ENCODE results near the gene GAS7.

The GAS7 gene

DNA sequence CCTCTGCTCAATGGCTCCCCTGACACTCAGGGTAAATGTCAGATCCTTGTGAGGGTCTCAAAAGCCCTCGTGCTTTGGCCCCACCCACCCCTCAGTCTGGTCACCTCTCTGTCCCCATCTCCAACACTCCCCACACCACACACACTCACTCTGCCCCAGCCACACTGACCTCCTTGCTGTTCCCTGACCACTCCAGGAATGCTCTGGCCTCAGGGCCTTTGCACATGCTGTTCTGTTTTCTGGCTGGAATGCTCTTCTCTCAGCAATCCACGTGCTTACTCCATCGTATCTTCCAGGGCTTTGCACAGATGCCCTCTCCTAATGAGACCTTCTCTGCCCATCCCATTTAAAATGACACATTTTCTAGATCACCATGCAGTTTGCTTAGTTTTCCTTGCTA lies 28.2 kb downstream of the GAS7 start:
- no peak for DNase-seq

DNA sequence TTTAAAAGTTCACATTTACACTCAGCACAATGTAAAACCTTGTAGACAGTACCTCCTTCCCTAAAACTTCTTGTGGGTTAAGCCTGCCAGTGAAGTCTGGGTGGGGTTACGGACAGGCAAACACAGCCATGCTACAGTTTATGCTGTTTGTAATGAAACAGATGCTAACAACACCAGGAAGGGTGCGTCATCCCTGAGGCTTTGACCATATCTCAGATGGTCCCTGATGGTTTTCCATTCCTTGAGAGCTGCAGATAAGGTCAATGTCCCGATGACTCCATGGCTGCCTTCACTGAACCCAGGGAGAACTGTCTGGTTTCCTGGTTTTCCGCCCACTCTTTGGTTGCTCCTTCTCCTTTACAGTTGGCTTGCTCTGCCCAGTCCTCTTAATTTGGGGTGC lies 29.1 kb downstream of the GAS7 start:
- no peak for DNase-seq

DNA sequence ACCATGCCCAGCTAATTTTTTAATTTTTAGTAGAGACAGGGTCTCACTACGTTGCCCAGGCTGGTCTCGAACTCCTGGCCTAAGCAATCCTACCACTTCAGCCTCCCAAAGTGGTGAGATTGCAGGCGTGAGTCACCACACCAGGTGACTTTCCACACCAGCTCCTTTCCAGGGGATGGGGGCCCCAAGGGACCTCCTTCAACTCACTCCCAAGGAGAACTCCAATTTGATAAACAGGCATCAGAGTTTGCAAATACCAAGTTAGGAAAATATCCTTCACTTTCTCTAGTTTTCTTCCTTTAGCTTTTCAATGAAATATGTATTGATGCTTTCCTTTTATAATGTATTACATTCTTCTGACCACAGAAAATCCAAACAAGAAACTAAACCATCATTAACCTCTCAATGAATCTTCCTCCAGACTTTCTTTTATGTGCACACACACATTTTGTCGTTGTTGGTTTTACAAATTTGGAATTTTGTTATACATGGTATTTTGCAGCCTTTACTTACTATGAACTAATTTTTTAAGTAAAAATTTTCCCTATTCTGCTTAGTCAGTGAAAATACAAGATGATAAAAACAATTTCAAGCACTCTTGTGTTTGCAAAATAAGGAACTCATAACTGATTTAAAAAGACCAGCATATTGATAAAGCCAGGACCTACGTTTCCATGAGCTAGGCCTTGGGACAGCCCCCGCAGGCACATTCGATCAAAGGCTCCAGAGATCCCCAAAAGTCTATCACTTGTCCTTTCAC lies 32.0 kb downstream of the GAS7 start:
- DNase-seq, result no peak

DNA sequence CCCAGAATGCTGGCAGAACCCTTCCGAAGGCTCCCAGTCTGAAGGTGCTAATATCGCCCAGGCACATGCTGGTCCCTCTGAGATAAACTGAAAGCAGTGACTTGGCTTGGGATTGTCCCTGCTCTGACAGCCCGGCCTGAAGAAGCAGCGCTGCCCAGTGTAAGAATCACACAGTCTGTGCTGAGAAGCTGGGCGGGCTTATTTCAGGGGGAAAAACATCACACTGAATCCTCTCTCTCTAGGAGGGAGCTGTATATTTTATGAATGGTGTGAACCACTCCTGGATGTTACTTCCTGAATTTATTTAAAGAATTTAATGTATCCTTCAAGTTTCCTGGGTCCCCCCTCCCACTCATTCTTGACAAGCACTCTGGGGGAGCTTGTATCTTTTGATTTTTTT lies 36.3 kb downstream of the GAS7 start:
- DNase-seq, result no peak

DNA sequence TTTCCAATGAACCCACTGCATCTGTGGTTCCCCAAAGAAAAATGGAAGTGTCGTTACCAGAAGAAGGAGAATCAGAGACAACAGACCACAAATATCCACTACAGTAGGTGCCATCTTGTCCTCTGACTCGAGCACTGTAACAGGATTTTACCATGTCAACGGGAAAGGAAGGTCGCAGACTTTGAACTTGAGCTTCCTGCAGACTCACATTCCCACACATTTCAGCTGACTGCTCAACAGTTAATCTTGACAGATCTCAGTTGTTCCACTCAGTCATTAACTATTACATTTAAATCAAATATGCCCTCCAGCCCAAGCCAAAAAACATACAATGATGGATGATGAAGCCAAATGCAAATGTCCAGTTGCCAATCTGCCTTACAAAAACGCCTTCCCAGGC lies 37.0 kb downstream of the GAS7 start:
- no peak for DNase-seq

DNA sequence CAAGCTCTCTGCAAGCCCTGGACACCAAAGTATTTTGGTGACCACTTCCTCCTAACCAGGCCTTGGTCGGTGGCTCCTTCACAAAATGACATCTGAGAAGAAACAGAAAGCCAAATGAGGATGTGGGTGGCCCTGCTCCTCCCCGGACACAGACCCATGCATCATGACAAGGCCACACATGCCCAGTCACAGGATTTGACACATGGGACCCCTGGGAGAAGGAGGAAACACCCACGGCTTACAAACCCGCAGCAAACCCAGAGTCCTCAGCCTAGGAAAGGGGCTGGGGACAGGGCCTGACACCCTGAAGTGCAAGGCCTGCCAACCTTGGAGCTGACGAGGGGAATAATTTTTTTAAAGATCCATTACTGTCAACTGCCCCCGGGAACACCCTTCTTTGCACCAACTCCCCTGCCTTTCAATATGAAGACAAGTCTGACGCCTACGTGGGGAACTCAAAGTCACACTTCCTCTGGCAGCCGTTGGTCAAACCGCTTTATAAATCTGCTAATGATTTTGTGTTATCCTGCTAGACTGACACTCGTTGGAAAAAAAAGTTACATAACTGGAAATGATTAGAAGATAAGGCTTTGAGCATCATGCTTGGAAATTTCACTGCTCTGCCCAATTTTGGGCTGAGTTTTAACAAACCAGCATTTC lies 41.3 kb downstream of the GAS7 start:
- peak; percentile 40 for DNase-seq

DNA sequence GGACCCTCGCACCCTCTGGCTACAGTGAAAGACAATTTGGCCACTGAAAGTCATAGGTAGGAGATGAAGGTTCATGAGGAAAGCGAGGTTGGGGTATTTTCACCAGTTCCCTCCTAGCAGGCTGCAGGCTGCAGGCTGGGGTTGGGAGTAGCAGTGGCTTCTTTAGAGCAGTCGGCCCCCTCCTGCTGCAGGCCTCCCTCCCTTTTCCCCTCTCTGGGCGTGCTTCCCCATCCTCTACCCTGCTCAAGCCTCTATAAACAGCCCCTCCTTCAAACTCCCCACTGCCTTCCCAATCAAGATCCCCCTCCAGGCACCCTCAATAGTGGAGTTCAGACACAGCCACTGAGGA lies 41.8 kb downstream of the GAS7 start:
- DNase-seq, result no peak

DNA sequence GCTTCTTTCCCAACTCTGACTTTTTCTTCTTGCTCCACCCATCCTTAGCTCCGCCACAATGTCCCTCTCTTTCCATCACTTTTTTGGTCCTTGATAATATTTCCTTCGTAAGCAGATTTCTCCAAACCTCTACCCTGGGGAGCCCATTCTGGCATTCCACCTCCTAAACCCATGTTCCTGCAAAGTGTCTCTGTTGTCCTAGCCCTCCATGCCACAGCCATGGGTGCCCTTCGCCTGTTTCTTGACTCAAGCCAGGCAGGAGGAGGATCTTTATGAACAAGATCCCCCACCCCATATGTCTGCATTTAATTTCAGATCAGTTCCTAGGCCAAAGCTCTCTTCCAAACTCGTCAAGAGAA lies 42.4 kb downstream of the GAS7 start:
- DNase-seq, result no peak

DNA sequence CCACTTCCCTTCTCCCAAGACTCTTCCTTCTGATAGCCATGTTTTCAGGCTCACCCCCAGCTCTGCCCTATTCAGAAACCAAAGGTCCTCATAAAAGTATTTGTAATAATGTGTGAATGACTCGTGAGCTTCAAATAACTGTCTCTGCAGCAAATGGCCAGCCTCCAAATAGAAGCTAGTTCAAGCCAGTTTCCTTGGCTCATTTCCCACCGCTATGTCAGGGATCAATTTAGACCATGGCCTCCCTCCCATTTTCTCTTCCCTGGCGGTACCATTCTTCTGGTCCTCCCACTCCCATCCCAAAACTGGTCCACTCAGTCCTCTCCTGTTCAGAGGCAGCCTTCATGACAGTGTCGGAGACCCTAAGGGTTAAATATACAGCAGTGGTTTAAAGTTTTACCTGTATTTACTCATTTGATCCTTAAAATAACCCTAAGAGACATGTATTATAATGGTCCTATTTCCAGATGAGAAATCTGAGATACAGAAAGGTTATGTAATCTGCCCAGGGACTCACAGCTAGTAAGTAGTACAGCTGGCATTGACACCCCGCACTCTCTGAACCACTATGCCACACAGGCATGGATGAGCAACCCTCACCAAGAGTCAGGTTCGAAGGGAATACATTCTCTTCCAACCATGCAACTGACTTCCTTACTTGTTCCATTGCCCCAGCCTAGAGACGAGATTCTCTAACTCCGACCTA lies 42.9 kb downstream of the GAS7 start:
- DNase-seq, result no peak

DNA sequence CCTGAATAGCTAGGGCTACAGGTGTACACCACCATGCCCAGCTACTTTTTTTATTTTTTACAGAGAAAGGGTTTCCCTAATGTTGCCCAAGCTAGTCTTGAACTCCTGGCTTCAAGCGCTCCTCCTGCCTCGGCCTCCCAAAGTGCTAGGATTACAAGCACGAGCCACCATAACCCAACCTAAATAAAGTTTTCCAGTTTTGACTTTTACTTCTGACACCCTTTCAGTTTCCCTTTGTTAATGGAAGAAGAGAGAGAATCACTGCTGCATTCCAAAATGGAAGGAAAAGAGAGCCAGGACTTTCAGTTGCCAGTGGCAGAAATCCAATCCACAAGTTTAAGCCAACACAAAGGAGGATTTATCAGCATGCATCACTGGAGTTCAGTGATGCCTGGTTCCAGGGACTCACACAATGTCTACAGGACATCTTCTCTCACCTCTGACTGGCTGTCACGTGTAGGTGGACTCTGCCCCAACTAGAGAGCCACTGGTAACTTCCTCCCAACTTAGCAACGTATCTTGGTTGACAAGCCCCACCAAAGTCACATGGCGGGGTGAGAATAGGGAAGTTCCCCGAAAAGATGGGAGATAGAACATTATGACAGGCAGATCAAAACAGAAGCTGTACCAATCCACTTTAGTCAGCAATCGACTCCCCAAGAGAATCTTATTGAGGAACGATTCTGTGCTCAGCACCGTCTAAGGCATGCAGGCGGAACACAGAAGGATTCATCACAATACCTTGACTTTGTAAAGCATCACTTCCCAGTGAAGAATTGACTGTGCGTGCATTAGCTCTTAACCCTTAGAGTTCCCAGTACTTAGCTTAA lies 46.5 kb downstream of the GAS7 start:
- peak; percentile 39 for DNase-seq

DNA sequence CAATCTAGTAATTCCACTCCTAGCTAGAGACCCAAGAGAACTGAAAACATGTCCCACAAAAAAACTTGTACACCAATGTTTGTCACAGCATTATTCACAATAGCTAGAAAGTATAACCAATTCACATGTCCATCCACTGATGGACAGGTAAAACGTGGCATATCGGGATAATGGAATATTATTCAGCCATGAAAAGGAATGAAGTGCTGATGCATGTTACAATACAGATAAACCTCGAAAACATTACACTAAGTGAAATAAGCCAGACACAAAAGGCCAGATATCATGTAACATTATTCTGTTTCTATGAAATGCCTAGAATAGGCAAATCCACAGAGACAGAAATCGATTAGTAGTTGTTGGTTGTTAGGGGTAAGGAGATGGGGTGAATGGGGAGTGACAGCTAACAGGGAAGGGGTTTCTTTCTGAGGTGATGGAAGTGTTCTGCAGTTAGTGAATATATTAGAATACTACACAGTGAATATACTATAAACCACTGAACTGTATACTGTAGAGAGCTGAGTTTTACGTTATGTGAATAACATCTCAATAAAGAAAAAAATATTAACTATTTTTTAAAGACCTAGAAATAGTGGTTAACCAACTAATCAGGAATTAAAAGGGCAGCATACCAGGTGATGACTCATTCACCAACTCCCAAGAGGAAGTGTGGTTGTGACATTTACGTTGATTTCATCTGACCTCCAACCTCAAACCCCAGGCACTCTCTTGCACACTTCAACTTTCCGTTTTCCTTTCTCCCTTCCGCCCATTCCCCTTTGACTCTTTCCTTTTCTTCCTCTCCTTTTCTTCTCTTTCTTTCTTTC lies 48.6 kb downstream of the GAS7 start:
- peak; percentile 41 for DNase-seq

DNA sequence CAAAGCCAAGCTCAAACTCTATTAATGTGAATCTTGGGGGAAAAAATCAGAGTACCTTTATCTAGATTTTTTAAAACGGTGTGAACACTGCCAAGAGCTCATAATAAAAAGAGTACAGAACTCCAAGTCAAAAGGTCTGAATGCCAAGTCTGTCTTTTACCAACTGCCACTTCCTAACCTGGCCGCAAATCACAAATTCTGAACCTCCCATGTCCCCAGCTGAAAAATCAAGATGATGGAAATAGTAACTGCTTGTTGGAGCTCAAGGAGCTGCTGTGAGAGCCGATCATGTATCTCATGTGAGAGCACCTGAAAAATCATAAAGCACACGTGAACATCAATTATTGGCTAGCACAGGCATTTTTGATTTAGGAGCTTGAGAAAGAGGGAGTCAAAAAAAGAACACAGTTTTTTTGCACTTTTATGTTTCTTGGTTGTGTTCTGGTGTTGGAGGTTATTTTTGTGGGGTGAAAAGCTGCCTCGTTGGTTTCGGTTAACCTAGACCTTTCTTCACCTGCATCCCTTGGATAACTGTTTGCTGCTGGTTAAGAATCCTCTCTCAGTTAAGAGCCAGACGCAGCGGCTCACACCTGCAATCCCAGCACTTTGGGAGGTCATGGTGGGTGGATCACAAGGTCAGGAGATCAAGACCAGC lies 50.5 kb downstream of the GAS7 start:
- DNase-seq, result no peak

DNA sequence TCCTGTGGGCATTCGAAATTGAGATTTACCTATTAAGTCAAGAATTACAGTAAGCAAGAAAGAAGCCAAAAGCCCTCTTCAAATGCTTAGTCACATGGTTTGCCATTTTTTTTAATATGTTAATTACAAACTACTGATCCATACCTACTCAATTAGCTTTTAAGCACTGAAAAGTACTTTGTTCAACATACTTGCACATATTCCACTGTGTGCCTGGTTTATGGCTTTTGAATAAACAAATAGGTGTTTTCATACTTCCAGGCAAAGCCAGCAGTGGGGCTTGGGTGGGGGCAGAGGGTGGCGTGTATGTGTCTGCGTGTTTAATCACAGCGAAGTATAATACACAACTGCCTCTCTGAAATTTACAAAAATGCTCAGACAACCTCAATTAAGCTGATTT lies 51.4 kb downstream of the GAS7 start:
- DNase-seq, result no peak

DNA sequence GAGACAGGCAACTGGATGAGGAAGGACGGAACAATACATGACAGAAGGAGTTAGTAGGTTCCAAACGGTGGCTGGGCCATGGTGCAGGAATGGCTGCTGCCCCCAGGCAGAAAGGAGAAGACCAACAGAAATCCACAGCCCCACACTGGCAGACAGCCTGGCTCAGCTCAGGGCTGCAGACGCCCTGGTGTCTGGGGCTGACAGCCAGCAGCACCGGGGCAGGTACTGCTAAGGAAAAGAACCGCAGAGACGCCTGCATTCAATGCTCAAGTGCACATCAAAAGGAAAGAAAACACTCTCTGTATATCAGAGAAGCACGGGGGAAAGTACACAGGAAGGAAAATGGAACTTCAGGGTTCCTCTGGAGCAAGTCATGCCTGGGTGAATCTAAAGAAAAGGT lies 53.4 kb downstream of the GAS7 start:
- DNase-seq, result no peak

DNA sequence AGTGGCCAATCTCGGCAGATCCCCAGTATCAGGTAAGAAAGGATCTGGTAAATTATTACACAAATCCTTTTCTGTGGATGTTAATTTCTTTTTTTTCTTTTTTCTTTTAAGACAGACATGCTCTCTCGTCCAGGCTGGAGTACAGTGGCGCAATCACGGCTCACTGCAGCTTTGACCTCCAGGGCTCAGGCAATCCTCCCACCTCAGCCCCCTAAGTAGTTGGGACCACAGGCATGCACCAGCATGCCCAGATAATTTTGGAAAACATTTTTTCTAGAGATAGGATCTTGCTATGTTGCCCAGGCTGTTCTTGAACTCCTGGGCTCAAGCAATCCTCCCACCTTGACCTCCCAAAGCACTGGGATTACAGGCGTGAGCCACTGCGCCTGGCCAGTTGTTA lies 54.0 kb downstream of the GAS7 start:
- DNase-seq, result no peak

DNA sequence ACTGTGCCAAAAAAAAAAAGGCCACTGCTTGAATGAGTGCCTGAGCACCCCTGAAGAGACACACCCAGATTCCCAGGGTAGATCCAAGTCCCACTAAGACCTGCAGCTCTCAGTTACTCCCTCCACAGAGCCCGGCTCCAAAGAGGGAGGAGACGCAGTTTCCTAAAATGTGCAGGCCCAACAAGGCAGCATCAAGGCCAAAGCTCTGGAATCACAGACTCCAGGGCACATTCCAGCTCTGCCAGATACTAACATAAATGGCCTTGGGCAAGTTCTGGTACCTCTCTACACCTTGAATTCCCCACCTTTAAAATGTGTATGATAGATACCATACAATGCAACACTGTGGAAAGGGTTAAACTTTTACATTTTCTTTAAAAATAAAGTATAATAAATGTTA lies 57.0 kb downstream of the GAS7 start:
- DNase-seq, result no peak

DNA sequence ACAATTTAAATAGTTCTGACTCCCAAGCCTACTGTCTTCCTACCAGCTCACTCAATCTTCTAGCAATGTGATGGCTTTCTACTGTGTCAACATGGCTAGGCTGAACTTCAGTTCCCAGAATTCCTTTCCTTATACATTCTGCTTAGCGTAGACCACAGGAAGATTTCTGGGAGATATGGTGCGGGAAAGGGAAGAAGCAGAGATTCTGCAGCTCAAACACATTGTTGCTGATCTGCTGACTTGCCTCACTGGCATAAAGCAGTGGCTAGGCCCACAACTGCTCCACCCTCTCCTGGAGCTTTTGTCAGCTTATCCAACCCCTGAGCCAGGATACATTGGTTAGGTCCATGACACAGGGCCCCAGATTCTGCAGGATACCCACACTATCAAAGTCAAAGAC lies 58.8 kb downstream of the GAS7 start:
- no peak for DNase-seq

DNA sequence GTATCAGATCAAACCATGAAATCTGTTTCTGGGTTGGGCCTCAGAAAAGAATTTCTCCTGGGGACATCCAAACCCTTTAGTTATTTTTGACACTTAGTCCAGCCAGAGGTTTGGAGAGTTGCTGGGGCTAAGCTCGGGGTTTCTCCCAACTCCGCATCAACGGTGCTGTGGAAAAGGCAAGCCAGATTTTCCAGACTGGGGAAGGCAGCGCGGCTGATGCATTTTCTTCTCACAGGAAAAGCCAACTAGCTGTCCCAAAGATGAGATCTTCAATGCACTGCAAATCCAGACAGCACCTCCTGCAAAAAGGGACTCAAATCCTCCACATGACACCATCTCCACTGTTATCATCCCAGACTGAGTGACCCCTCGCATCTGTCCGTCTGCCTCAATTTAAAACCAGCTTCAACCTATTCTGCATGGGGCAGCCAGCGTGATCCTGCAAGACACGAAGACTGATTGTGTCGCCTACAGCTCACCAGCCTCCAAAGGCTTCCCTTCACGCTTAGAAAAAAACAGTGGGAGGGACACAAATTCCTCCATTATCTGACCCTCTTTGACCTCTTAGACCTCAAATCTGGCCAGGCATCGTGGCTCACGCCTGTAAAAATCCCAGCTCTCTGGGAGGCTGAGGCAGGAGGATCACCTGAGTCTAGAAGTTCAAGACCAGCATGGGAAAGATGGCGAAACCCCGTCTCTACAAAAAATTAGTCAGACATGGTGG lies 62.0 kb downstream of the GAS7 start:
- no peak for DNase-seq

DNA sequence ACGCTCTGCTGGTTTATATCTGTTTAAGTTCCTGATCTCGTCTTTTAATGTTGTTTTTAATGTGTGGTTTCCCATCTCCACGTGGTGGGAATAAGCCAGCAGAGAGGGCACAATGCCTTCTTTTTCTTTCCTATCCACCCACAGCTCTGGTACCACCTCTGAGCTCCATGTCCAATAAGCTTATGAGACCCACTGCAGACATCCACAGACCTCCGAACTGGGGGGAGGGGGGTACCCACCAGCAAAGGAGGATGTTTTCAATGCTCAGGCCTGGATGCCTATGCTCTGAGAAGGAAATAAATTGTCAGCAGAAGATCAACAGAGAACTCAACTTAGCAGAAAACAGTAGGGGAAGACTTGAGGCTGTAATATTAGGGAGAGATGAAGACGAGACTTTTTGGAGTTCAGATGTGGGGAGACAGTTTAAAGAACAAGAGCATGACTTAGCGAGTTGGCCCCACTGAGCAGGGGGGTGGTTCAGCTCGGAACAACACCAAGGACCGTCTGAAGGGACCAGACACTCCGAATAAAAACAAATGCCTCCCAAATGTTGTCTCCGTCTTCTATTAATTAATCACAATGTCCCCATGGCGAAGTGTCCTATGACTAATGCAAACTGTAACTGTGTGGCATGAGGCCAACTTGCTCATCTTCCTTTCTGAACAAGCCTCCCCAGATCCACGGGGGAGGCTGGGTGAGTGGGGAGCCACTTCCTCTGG lies 62.7 kb downstream of the GAS7 start:
- DNase-seq, result no peak

DNA sequence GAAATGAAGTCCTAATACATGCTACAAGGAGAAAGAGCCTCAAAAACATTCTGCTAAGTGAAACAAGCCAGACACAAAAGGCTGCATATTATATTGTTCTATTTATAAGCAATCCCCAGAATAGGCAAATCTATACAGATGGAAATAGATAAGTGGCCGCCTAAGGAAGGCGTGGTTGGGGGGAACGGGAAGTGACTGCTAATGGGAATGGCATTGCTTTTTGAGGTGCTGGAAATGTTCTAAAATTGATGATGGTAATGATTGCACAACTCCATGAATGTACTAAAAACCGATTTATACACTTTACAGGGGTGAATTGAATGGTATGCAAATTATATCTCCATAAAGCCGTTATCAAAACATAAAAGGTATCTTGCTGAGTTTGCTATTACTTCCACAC lies 67.7 kb downstream of the GAS7 start:
- DNase-seq, result no peak

DNA sequence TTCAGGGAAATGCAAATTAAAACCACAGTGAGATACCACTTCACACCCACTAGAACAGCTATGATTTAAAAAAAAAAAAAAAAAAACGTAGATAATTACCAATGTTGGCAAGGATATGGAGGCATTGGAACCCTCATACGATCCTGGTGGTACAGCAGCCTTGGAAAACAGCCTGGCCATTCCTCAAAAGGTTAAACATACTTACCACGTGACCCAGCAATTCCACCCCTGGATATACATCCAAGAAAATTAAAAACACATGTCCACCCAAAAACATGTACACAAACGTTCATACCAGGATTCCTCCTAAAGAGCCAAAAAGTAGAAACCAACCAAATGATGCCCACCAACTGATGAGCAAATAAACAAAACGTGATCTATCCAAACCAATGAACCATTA lies 68.1 kb downstream of the GAS7 start:
- no peak for DNase-seq

Data from CD4-positive, alpha-beta T cell treated with Interleukin-21 for 1 hour (primary cell).